ENCODE results near the gene NME1. TPM values are rescaled to one million over a fixed set of nuclear protein-coding genes. Genes with fewer than 3 reads are reported as not detected.

Gene NME1
- total and polyA plus RNA-seq, 9 of the 15 experiments (the other 6 are each of a cell fraction or from before 2014, with no cell fraction given) = 449 to 1,588 (median 604) TPM

DNA sequence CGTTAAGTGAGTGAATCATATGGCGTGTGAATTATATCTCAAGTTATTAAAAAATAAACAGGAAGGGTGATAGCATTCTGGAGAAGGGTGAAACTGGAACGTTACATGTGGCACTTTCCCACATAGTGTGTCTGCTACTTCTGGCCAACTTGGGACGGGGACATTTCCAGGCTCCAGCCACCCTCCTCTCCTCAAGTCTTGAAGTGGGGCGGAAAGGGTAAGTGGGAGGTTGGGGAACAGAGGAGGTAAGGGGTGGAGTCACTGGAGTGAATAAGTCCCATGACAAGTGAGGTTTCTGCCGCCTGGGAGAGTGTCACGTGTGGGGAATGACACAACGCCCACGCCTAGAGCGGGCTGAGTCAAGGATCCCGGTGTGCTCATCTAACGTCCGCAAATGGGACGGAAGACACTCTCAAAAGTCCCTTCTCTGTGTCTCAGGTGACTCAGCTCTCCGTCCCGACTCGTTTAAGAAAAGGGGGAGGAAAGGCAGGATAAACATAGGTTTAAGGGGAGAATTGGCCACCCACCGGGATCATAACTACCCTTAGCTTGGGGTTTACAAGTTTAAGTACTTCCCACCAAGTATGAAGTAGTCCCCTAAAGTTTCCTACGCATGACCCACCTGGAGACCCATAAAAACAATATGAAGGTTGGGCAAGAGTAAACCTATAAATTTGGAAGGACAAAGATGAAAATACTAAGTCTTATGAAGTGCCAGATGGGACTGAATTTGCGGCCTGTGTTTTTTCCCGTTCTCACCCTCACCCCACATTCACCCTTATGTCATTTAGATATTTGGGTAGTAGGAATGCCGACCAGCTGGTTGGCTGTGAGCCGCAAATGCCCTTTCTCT, 31.5 kb upstream of the NME1 start (continued):
- TF ChIP-seq, protein P1, sequence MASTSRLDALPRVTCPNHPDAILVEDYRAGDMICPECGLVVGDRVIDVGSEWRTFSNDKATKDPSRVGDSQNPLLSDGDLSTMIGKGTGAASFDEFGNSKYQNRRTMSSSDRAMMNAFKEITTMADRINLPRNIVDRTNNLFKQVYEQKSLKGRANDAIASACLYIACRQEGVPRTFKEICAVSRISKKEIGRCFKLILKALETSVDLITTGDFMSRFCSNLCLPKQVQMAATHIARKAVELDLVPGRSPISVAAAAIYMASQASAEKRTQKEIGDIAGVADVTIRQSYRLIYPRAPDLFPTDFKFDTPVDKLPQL (IDR thresholded peaks at IDR 0.05; ENCODE audit: extremely low read depth, insufficient read length) = peak; percentile 70
- TF ChIP-seq, protein P2, sequence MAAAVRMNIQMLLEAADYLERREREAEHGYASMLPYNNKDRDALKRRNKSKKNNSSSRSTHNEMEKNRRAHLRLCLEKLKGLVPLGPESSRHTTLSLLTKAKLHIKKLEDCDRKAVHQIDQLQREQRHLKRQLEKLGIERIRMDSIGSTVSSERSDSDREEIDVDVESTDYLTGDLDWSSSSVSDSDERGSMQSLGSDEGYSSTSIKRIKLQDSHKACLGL (CRISPR knock-in tag; IDR thresholded peaks at IDR 0.05; ENCODE audit: borderline replicate concordance, poor library complexity, severe bottlenecking) = no peak
- TF ChIP-seq, protein P3, sequence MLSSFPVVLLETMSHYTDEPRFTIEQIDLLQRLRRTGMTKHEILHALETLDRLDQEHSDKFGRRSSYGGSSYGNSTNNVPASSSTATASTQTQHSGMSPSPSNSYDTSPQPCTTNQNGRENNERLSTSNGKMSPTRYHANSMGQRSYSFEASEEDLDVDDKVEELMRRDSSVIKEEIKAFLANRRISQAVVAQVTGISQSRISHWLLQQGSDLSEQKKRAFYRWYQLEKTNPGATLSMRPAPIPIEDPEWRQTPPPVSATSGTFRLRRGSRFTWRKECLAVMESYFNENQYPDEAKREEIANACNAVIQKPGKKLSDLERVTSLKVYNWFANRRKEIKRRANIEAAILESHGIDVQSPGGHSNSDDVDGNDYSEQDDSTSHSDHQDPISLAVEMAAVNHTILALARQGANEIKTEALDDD (IDR thresholded peaks at IDR 0.05) = peak; percentile 86
- no peak for TF ChIP-seq PYGO2 (tag; IDR thresholded peaks at IDR 0.05)
- TF ChIP-seq, protein P4, sequence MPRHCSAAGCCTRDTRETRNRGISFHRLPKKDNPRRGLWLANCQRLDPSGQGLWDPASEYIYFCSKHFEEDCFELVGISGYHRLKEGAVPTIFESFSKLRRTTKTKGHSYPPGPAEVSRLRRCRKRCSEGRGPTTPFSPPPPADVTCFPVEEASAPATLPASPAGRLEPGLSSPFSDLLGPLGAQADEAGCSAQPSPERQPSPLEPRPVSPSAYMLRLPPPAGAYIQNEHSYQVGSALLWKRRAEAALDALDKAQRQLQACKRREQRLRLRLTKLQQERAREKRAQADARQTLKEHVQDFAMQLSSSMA (CRISPR knock-in tag; IDR thresholded peaks at IDR 0.05) = no peak
- TF ChIP-seq HNRNPUL1 (IDR thresholded peaks at IDR 0.05; ENCODE audit: low read length) = no peak
- TF ChIP-seq NUFIP1 (IDR thresholded peaks at IDR 0.05; ENCODE audit: partially characterized antibody) = no peak
- TF ChIP-seq FOXJ3 (CRISPR knock-in tag; IDR thresholded peaks at IDR 0.05) = no peak
- peak; percentile 58 for TF ChIP-seq NEUROD1 (IDR thresholded peaks at IDR 0.05; ENCODE audit: borderline replicate concordance, low read depth, low read length, partially characterized antibody)
- TF ChIP-seq MED1 (CRISPR knock-in tag; IDR thresholded peaks at IDR 0.05; ENCODE audit: borderline replicate concordance) = no peak
- TF ChIP-seq HNRNPLL (IDR thresholded peaks at IDR 0.05; ENCODE audit: low read depth, low read length, poor library complexity, severe bottlenecking) = peak; percentile 78
- TF ChIP-seq, protein P5, sequence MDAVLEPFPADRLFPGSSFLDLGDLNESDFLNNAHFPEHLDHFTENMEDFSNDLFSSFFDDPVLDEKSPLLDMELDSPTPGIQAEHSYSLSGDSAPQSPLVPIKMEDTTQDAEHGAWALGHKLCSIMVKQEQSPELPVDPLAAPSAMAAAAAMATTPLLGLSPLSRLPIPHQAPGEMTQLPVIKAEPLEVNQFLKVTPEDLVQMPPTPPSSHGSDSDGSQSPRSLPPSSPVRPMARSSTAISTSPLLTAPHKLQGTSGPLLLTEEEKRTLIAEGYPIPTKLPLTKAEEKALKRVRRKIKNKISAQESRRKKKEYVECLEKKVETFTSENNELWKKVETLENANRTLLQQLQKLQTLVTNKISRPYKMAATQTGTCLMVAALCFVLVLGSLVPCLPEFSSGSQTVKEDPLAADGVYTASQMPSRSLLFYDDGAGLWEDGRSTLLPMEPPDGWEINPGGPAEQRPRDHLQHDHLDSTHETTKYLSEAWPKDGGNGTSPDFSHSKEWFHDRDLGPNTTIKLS (IDR thresholded peaks at IDR 0.05; ENCODE audit: borderline replicate concordance, low read depth) = no peak; the same call in 1 of the 2 replicates
- no peak for TF ChIP-seq ZBTB1 (CRISPR knock-in tag; IDR thresholded peaks at IDR 0.05; ENCODE audit: borderline replicate concordance, low read depth)
- TF ChIP-seq HDAC3 (IDR thresholded peaks at IDR 0.05; ENCODE audit: borderline replicate concordance, partially characterized antibody) = peak; percentile 60
- peak; percentile 91 for TF ChIP-seq CXXC5 (CRISPR knock-in tag; IDR thresholded peaks at IDR 0.05)
- TF ChIP-seq ZNF347 (CRISPR knock-in tag; IDR thresholded peaks at IDR 0.05; ENCODE audit: low read depth) = no peak
- TF ChIP-seq ZEB2 (IDR thresholded peaks at IDR 0.05) = peak; percentile 89
- peak; percentile 74 for TF ChIP-seq TARDBP (IDR thresholded peaks at IDR 0.05)
- TF ChIP-seq TRIM28 (IDR thresholded peaks at IDR 0.05) = no peak; the same call in 1 of the 2 replicates
- 0 out of 2 replicates have a peak, but pooled peaks have one; percentile 37 for TF ChIP-seq MEF2A (IDR thresholded peaks at IDR 0.05; ENCODE audit: control insufficient read depth, low read depth, low read length)
- no peak for TF ChIP-seq SRSF3 (IDR thresholded peaks at IDR 0.05; ENCODE audit: insufficient read depth, low read length)
- no peak for TF ChIP-seq RBM39 (optimal IDR thresholded peaks at IDR 0.05; ENCODE audit: low read depth, low read length)
- TF ChIP-seq ZBED1 (IDR thresholded peaks at IDR 0.05) = no peak; the same call in 1 of the 2 replicates

Measured in K562 (cell line).